Hepatocyte (in vitro differentiated cells): ENCODE measurements around the gene ITIH1. TPM values are rescaled to one million over a fixed set of nuclear protein-coding genes. Genes with fewer than 3 reads are reported as not detected.

Experiments
- DNase-seq: peaks from one replicate; pipeline ENCODE4 v3.0.0-alpha.2; 2016; ENCODE audit warnings: low spot score
- H2AFZ ChIP-seq: fragments of 200-600 bp; sonication (generic); 2 replicates; pipeline ENCODE4 v1.6.0; 2016; ENCODE audit warnings: antibody characterized with exemption, mild to moderate bottlenecking
- H3K27ac ChIP-seq: fragments of 200-600 bp; sonication (generic); 2 replicates; pipeline ENCODE4 v1.5.1; 2016; ENCODE audit warnings: mild to moderate bottlenecking
- H3K27me3 ChIP-seq: fragments of 200-600 bp; sonication (generic); 2 replicates; pipeline ENCODE4 v1.6.1; 2016
- H3K36me3 ChIP-seq: fragments of 200-600 bp; sonication (generic); replicated peaks from 2 replicates; pipeline ENCODE4 v1.5.1; 2016; ENCODE audit warnings: low read depth; ENCODE audit not compliant: insufficient read depth
- H3K4me1 ChIP-seq: fragments of 200-600 bp; sonication (generic); 2 replicates; pipeline ENCODE4 v1.5.1; 2016; ENCODE audit warnings: mild to moderate bottlenecking, moderate library complexity; ENCODE audit not compliant: insufficient read depth
- H3K4me2 ChIP-seq: fragments of 200-600 bp; sonication (generic); 2 replicates; pipeline ENCODE4 v1.6.0; 2016
- H3K4me3 ChIP-seq: fragments of 200-600 bp; sonication (generic); 2 replicates; pipeline ENCODE4 v1.5.1; 2016; ENCODE audit warnings: mild to moderate bottlenecking
- H3K79me2 ChIP-seq: fragments of 200-600 bp; sonication (generic); 2 replicates; pipeline ENCODE4 v1.6.0; 2017; ENCODE audit warnings: mild to moderate bottlenecking
- H3K9me2 ChIP-seq: fragments of 200-600 bp; sonication (generic); replicated peaks from 2 replicates; pipeline ENCODE4 v1.6.0; 2017; ENCODE audit warnings: mild to moderate bottlenecking; ENCODE audit not compliant: insufficient read depth
- H3K9me3 ChIP-seq: fragments of 200-600 bp; sonication (generic); 2 replicates; pipeline ENCODE4 v1.5.1; 2016; ENCODE audit warnings: low read depth, mild to moderate bottlenecking
- H4K20me1 ChIP-seq: fragments of 200-600 bp; sonication (generic); 2 replicates; pipeline ENCODE4 v1.6.0; 2016; ENCODE audit warnings: mild to moderate bottlenecking; ENCODE audit not compliant: insufficient read depth, poor library complexity, severe bottlenecking
- CTCF ChIP-seq: fragments of 200-600 bp; sonication (generic); IDR thresholded peaks from 2 replicates; pipeline ENCODE4 v1.5.1; 2016; ENCODE audit warnings: antibody characterized with exemption, mild to moderate bottlenecking; ENCODE audit not compliant: poor library complexity
- EZH2 ChIP-seq: fragments of 200-600 bp; sonication (generic); IDR thresholded peaks from 2 replicates; pipeline ENCODE4 v1.6.1; 2016; ENCODE audit warnings: antibody characterized with exemption, mild to moderate bottlenecking, borderline replicate concordance
- EZH2phosphoT487 ChIP-seq: fragments of 200-600 bp; sonication (generic); IDR thresholded peaks from one replicate; pipeline ENCODE4 v1.6.1; 2018; ENCODE audit warnings: antibody characterized with exemption, mild to moderate bottlenecking, low read depth, moderate library complexity; ENCODE audit not compliant: unreplicated experiment, severe bottlenecking
- WGBS: methylation state at CpG from one replicate; pipeline ENCODE4 v1.1.6; 2016; ENCODE audit warnings: low lambda C conversion rate; ENCODE audit errors: missing lambda C conversion rate; 5-methylcytosine and 5-hydroxymethylcytosine counted together
- polyA plus RNA-seq: library from polyadenylated mRNA; unstranded; fragments of >200 nt; fragmentation: Nextera tagmentation; extraction: Ambion mirVana; gene quantifications from 2 replicates; pipeline ENCODE4 v1.2.1, GENCODE V29; 2016
- total RNA-seq: library from RNA; depleted of rRNA; stranded (reverse); fragments of >200 nt; gene quantifications from 2 replicates; pipeline ENCODE4 v1.2.3, GENCODE V29; 2014

ITIH1 gene
- total and polyA plus RNA-seq, 2 experiments from 2014 or later: 154 to 250 TPM

- H3K4me3 ChIP-seq: no peak overlapping the region
- H3K36me3 ChIP-seq: no peaks in the 10 kb centered on the region
- no peak overlapping the region for H3K4me2 ChIP-seq
- no peaks in the 10 kb centered on the region for H3K9me2 ChIP-seq
- H3K9me3 ChIP-seq: no peaks in the 10 kb centered on the region
- no peaks in the 10 kb centered on the region for H3K79me2 ChIP-seq
- no peak for TF ChIP-seq EZH2phosphoT487
- TF ChIP-seq CTCF: no peak
- no peak for TF ChIP-seq EZH2
- H3K27ac ChIP-seq: no peak overlapping the region
- no peaks in the 10 kb centered on the region for H3K4me1 ChIP-seq
- 88% methylated on average over 17 of the region's 18 CpGs for WGBS
- no peak overlapping the region for H2AFZ ChIP-seq
- no peaks in the 10 kb centered on the region for H3K27me3 ChIP-seq
- H4K20me1 ChIP-seq: no peaks in the 10 kb centered on the region
- DNase-seq: no peak
These were observed 15.7 kb downstream of the ITIH1 start for GRCh38 chr3:52792961-52793695.

- no peaks in the 10 kb centered on the region for H4K20me1 ChIP-seq
- DNase-seq: no peak
- H3K9me3 ChIP-seq: no peaks in the 10 kb centered on the region
- H3K4me3 ChIP-seq: no peak overlapping the region
- H3K9me2 ChIP-seq: no peaks in the 10 kb centered on the region
- WGBS: 82% methylated on average over 9 of the region's 9 CpGs
- H3K27me3 ChIP-seq: no peaks in the 10 kb centered on the region
- TF ChIP-seq CTCF (no peak), EZH2phosphoT487 (no peak), EZH2 (no peak)
- no peaks in the 10 kb centered on the region for H3K4me1 ChIP-seq
- no peaks in the 10 kb centered on the region for H3K36me3 ChIP-seq
- no peak overlapping the region for H2AFZ ChIP-seq
- no peak overlapping the region for H3K4me2 ChIP-seq
- no peaks in the 10 kb centered on the region for H3K79me2 ChIP-seq
- no peak overlapping the region for H3K27ac ChIP-seq
These were observed 16.6 kb downstream of the ITIH1 start for GRCh38 chr3:52793702-52794611.

GRCh38 chr3:52794612-52795099 is 17.3 kb downstream of the ITIH1 start, which contains the start of gene ITIH3:
Gene ITIH3, plus strand, starts transcription at chr3:52794796. Its CDS starts 8 bp downstream, at chr3:52794804.
- Histone ChIP-seq H3K27me3 (no peaks in the 10 kb centered on the region), H3K9me3 (no peaks in the 10 kb centered on the region), H3K4me2 (no peak within 1 kb of the TSS), H4K20me1 (no peaks in the 10 kb centered on the region), H3K36me3 (no peaks in the 10 kb centered on the region), H3K27ac (no peak within 1 kb of the TSS), H3K4me1 (no peaks in the 10 kb centered on the region), H3K4me3 (no peak within 1 kb of the TSS), H3K9me2 (no peaks in the 10 kb centered on the region), H2AFZ (no peak within 1 kb of the TSS), H3K79me2 (no peaks in the 10 kb centered on the region)
- WGBS: 77% methylated on average over 10 of the region's 10 CpGs
- TF ChIP-seq EZH2 (no peak), EZH2phosphoT487 (no peak), CTCF (no peak)
- peak; percentile 32 for DNase-seq
